Cardiac fibroblast (primary cell): ENCODE measurements around the gene PHKA1.

Experiments
- DNase-seq, 2 donors: peaks; one replicate each; pipeline versions ENCODE4 v3.0.0 to v3.0.0-alpha.2; 2010; ENCODE audit warnings: low read depth in 2 of 2
- H3K4me3 ChIP-seq, 2 donors: replicated peaks in 1 of 2; 1 replicate in 1 of 2; 2 replicates in 1 of 2; pipeline ENCODE4 v1.5.1; 2011; ENCODE audit warnings: low read depth in 2 of 2, low read length in 2 of 2, mild to moderate bottlenecking in 2 of 2, moderate library complexity in 1 of 2
- CTCF ChIP-seq: IDR thresholded peaks from one replicate; pipeline ENCODE4 v1.5.1; 2011; ENCODE audit warnings: low read depth, mild to moderate bottlenecking, low read length, inconsistent platforms

The PHKA1 gene

GRCh38 chrX:72663737-72664136, 50.4 kb downstream of the PHKA1 start:
- H3K4me3 ChIP-seq = no peak overlapping the region
- no peak for TF ChIP-seq CTCF
- no peak for DNase-seq

- DNase-seq = no peak
- no peak overlapping the region for H3K4me3 ChIP-seq
- no peak for TF ChIP-seq CTCF
Measured at GRCh38 chrX:72662020-72662747, 51.9 kb downstream of the PHKA1 start.

- DNase-seq = no peak
- H3K4me3 ChIP-seq = no peak overlapping the region
- no peak for TF ChIP-seq CTCF
Measured at GRCh38 chrX:72659723-72660122, 54.4 kb downstream of the PHKA1 start.

- no peak for TF ChIP-seq CTCF
- no peak for DNase-seq
- no peak overlapping the region for H3K4me3 ChIP-seq
Measured at GRCh38 chrX:72652082-72652481, 62.0 kb downstream of the PHKA1 start.

- H3K4me3 ChIP-seq = no peak overlapping the region
- no peak for TF ChIP-seq CTCF
- no peak for DNase-seq
Measured at GRCh38 chrX:72644946-72645345, 69.2 kb downstream of the PHKA1 start.

GRCh38 chrX:72641611-72642010, 72.5 kb downstream of the PHKA1 start:
- no peak for DNase-seq
- TF ChIP-seq CTCF = no peak
- no peak overlapping the region for H3K4me3 ChIP-seq

- TF ChIP-seq CTCF = no peak
- DNase-seq = no peak
- H3K4me3 ChIP-seq = no peak overlapping the region
Measured at GRCh38 chrX:72635930-72636329, 78.2 kb downstream of the PHKA1 start.
